IMR-90 (cell line): ENCODE measurements around the gene C11orf97.
A peak's percentile ranks its signal among the peaks of the same experiment; 100 is the strongest.

Experiments
- BHLHE40 ChIP-seq: fragments of 150-350 bp; IDR thresholded peaks from 2 replicates; pipeline ENCODE4 v1.6.1; 2016; ENCODE audit warnings: mild to moderate bottlenecking, low read depth, low read length
- CEBPB ChIP-seq: IDR thresholded peaks from 2 replicates; pipeline ENCODE4 v1.6.1; 2012; ENCODE audit warnings: low read depth, low read length, improper control_type of control experiment
- CTCF ChIP-seq: conservative IDR thresholded peaks from 2 replicates; pipeline ENCODE4 v1.5.1; 2012; ENCODE audit warnings: mild to moderate bottlenecking, low read depth, low read length, improper control_type of control experiment
- MAZ ChIP-seq: IDR thresholded peaks from 2 replicates; pipeline ENCODE4 v1.6.1; 2012; ENCODE audit warnings: low read depth, mild to moderate bottlenecking, low read length, improper control_type of control experiment, moderate library complexity, borderline replicate concordance
- POLR2A ChIP-seq: IDR thresholded peaks from 2 replicates; pipeline ENCODE4 v1.6.1; 2012; ENCODE audit warnings: mild to moderate bottlenecking, low read depth, low read length
- RAD21 ChIP-seq: IDR thresholded peaks from 2 replicates; pipeline ENCODE4 v1.6.1; 2012; ENCODE audit warnings: low read length, improper control_type of control experiment
- RFX5 ChIP-seq: IDR thresholded peaks from 2 replicates; pipeline ENCODE4 v1.8.0; 2012; ENCODE audit warnings: low read depth, mild to moderate bottlenecking, low read length, moderate library complexity

- TF ChIP-seq CTCF: peak; percentile 75
- TF ChIP-seq RFX5: no peak
- no peak for TF ChIP-seq MAZ
- TF ChIP-seq BHLHE40: no peak
- TF ChIP-seq CEBPB: no peak
- TF ChIP-seq POLR2A: no peak
- TF ChIP-seq RAD21: peak; percentile 64
Measured at GRCh38 chr11:94519478-94520084, 7.3 kb downstream of the C11orf97 start.
